HG02885 (cell line): ENCODE measurements around the gene ZNF496.
"Not testable (repeated sequence)": the region's sequence is repeated elsewhere in the genome, so short reads cannot be mapped to it uniquely, and the experiment has no call there.

Source experiments
- ATAC-seq: cut with Tn5 transposase; IDR thresholded peaks from one replicate; pipeline ENCODE4 v1.9.1; 2021; ENCODE audit warnings: mild to moderate bottlenecking; ENCODE audit not compliant: unreplicated experiment, poor library complexity

Gene ZNF496

DNA sequence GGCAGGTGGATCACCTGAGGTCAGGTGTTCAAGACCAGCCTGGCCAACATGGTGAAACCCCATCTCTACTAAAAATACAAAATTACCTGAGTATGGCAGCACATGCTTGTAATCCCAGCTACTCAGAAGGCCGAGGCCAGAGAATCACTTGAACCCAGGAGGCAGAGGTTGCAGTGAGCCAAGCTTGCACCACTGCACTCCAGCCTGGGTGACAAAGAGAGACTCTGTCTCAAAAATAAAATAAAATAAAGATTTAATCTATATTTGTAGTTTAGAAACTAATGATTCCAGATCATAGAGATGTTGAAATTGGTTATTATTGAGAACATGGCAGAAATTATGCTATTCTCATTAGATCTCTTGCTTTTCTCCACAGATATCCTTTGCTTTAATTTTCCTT is 75.9 kb downstream of the ZNF496 start, which contains the start of gene VN1R5:
Gene VN1R5 (plus strand): TSS at position 301 of the 400 bp plus-strand sequence.
- not testable (repeated sequence) for ATAC-seq

DNA sequence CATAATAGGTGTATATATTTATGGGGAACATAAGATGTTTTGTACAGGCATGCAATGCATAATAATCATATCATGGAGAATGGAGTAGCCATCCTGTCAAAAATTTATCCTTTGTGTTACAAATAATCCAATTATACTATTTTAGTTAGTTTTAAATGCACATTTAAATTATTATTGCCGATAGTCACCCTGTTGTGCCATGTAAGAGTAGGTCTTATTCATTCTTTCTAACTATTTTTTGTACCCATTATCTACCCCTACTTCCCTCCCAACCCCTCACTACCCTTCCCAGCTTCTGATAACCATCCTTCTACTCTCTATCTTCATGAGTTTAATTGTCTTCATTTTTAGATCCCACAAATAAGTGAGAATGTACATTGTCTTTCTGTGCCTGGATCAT is 84.1 kb downstream of the ZNF496 start:
- no peak for ATAC-seq
